A673 (cell line): Measurements from ENCODE around the gene IFITM5.
"Not testable (repeated sequence)": the region's sequence is repeated elsewhere in the genome, so short reads cannot be mapped to it uniquely, and the experiment has no call there.

Experiments
- EZH2 ChIP-seq: fragments of 200-600 bp; sonication (generic); IDR thresholded peaks from 2 replicates; pipeline ENCODE4 v1.6.1; 2017; ENCODE audit warnings: borderline replicate concordance, low read depth, mild to moderate bottlenecking, mixed read lengths, antibody characterized with exemption, low read length; ENCODE audit not compliant: poor library complexity, severe bottlenecking
- TF ChIP-seq, protein P1 (sequence below): fragments of 300-800, 200-600 bp; sonication (generic); conservative IDR thresholded peaks from 2 replicates; pipeline ENCODE4 v1.5.1; 2017; ENCODE audit warnings: low read depth, mild to moderate bottlenecking, antibody characterized with exemption, low read length, moderate library complexity, mixed read lengths

DNA sequence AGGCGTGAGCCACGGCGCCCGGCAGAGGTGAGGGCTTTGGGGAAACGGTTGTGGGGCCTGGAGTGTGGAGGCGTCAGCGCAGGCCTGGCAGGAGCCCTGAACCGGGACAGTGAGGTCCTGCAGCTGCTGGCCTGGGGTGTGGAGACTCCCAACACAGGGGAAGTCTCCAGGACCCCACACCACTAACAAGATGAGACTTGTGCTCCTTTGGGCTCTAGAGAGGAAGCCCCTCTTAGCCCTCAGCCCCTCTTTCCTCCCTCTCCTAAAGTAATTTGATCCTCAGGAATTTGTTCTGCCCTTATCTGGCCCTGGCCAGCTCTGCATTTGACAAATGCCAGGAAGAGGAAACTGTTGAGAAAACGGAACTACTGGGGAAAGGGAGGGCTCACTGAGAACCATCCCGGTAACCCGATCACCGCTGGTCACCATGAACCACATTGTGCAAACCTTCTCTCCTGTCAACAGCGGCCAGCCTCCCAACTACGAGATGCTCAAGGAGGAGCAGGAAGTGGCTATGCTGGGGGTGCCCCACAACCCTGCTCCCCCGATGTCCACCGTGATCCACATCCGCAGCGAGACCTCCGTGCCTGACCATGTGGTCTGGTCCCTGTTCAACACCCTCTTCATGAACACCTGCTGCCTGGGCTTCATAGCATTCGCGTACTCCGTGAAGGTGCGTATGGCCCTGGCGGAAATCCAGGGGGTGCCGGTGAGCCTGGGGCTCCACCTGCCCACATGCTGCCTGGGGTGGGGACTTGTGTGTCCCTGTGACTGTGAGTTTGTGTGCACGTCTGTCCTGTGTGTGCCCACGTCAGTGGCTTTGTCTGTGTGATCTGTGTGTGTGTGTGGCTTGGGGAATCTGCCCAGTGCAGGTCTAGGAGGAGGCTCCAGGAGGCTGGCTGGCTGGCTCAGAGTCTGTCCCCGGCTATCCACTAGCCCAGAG, 8.7 kb upstream of the IFITM5 start, which contains the start of gene IFITM2:
- not testable (repeated sequence) for TF ChIP-seq EZH2
- TF ChIP-seq, protein P1, sequence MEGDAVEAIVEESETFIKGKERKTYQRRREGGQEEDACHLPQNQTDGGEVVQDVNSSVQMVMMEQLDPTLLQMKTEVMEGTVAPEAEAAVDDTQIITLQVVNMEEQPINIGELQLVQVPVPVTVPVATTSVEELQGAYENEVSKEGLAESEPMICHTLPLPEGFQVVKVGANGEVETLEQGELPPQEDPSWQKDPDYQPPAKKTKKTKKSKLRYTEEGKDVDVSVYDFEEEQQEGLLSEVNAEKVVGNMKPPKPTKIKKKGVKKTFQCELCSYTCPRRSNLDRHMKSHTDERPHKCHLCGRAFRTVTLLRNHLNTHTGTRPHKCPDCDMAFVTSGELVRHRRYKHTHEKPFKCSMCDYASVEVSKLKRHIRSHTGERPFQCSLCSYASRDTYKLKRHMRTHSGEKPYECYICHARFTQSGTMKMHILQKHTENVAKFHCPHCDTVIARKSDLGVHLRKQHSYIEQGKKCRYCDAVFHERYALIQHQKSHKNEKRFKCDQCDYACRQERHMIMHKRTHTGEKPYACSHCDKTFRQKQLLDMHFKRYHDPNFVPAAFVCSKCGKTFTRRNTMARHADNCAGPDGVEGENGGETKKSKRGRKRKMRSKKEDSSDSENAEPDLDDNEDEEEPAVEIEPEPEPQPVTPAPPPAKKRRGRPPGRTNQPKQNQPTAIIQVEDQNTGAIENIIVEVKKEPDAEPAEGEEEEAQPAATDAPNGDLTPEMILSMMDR, result not testable (repeated sequence)
